DMS53 treated with DMSO at 0.1 percent for 48 hours (cell line): ENCODE data around the gene ATP2B1.

Experiments used
- DNase-seq: peaks from one replicate; lab custom pipeline; 2025; ENCODE audit not compliant: unreplicated experiment; lab: John Stamatoyannopoulos, UW

The ATP2B1 gene

GRCh38 chr12:89662623-89663022 is 46.0 kb downstream of the ATP2B1 start:
- no peak for DNase-seq

GRCh38 chr12:89661706-89662330 is 46.8 kb downstream of the ATP2B1 start:
- no peak for DNase-seq

- no peak for DNase-seq
Observed at GRCh38 chr12:89657739-89658138, 50.9 kb downstream of the ATP2B1 start.

- no peak for DNase-seq
Observed at GRCh38 chr12:89657066-89657465, 51.6 kb downstream of the ATP2B1 start.

- DNase-seq = no peak
Observed at GRCh38 chr12:89655841-89656240, 52.8 kb downstream of the ATP2B1 start.

GRCh38 chr12:89651192-89651591 is 57.4 kb downstream of the ATP2B1 start:
- no peak for DNase-seq

GRCh38 chr12:89650239-89650638 is 58.4 kb downstream of the ATP2B1 start:
- no peak for DNase-seq

GRCh38 chr12:89649820-89650219 is 58.8 kb downstream of the ATP2B1 start:
- no peak for DNase-seq

GRCh38 chr12:89649139-89649538 is 59.5 kb downstream of the ATP2B1 start:
- no peak for DNase-seq

- no peak for DNase-seq
Observed at GRCh38 chr12:89648211-89648930, 60.3 kb downstream of the ATP2B1 start.

GRCh38 chr12:89645434-89645833 is 63.2 kb downstream of the ATP2B1 start:
- DNase-seq = no peak

GRCh38 chr12:89642959-89643358 is 65.7 kb downstream of the ATP2B1 start:
- no peak for DNase-seq

- DNase-seq = no peak
Observed at GRCh38 chr12:89636776-89637160, 71.9 kb downstream of the ATP2B1 start.

GRCh38 chr12:89636052-89636775 is 72.4 kb downstream of the ATP2B1 start:
- no peak for DNase-seq

- no peak for DNase-seq
Observed at GRCh38 chr12:89634508-89634907, 74.1 kb downstream of the ATP2B1 start.

- peak; percentile 92 for DNase-seq
Observed at GRCh38 chr12:89632778-89633177, 75.9 kb downstream of the ATP2B1 start.

- no peak for DNase-seq
Observed at GRCh38 chr12:89622115-89622514, 86.5 kb downstream of the ATP2B1 start.

GRCh38 chr12:89621521-89621920 is 87.1 kb downstream of the ATP2B1 start:
- DNase-seq = no peak

GRCh38 chr12:89619764-89620163 is 88.9 kb downstream of the ATP2B1 start:
- DNase-seq = no peak

GRCh38 chr12:89618113-89618862 is 90.3 kb downstream of the ATP2B1 start:
- DNase-seq = no peak

- no peak for DNase-seq
Observed at GRCh38 chr12:89610366-89610765, 98.3 kb downstream of the ATP2B1 start.
